Measurements from ENCODE around the gene HCN1. TPM values are rescaled to one million over a fixed set of nuclear protein-coding genes. Genes with fewer than 3 reads are reported as not detected.

The HCN1 gene
- total and polyA plus RNA-seq, 2 of the 8 experiments (the other 6 are each of a cell fraction or from before 2014, with no cell fraction given), result 1.1 to 6.7 TPM

- Histone ChIP-seq H3K36me3 (ENCODE audit: control insufficient read depth in 2 of 4, insufficient read depth in 4 of 4, low read length in 3 of 4) (no peaks in the 10 kb centered on the region), H2BK15ac (ENCODE audit: low read length) (no peak overlapping the region), H4K20me1 (replicated peaks in 1 of 2; ENCODE audit: control insufficient read depth in 1 of 2, insufficient read depth in 2 of 2, low read length in 2 of 2) (no peaks in the 10 kb centered on the region), H3K4me2 (ENCODE audit: insufficient read depth in 1 of 2, low read depth in 2 of 2, low read length in 2 of 2) (no peak overlapping the region), H4K91ac (replicated peaks; ENCODE audit: insufficient read length, low read length) (no peak overlapping the region), H3K23me2 (ENCODE audit: low read depth, low read length) (no peaks in the 10 kb centered on the region), H2AFZ (ENCODE audit: low read length) (no peak overlapping the region), H4K8ac (ENCODE audit: extremely low read depth, insufficient read depth, low read length) (no peak overlapping the region), H2BK5ac (ENCODE audit: low read depth, low read length) (no peak overlapping the region), H2BK20ac (ENCODE audit: low read length) (no peak overlapping the region), H3K4me1 (replicated peaks in 1 of 4; ENCODE audit: control insufficient read depth in 3 of 4, insufficient read depth in 4 of 4, low read length in 3 of 4) (no peaks in the 10 kb centered on the region), H2AK5ac (ENCODE audit: low read depth, low read length) (no peak overlapping the region), H2BK12ac (ENCODE audit: low read depth, low read length) (no peak overlapping the region), H3K4ac (replicated peaks; ENCODE audit: insufficient read length, low read depth, low read length) (no peak overlapping the region), H3K4me3 (ENCODE audit: extremely low read depth in 1 of 4, insufficient read depth in 2 of 4, low read depth in 3 of 4, low read length in 4 of 4) (no peak overlapping the region), H3K27ac (ENCODE audit: low read depth, low read length) (no peak overlapping the region), H3K14ac (ENCODE audit: insufficient read length) (no peak overlapping the region), H3K18ac (ENCODE audit: extremely low read depth, low read length) (no peak overlapping the region), H3K79me1 (ENCODE audit: low read depth, low read length) (no peaks in the 10 kb centered on the region), H3K79me2 (ENCODE audit: control insufficient read depth in 1 of 2, insufficient read depth in 2 of 2, low read length in 2 of 2) (no peaks in the 10 kb centered on the region), H3K9me3 (ENCODE audit: insufficient read depth in 2 of 2, low read depth in 1 of 2, low read length in 1 of 2) (no peaks in the 10 kb centered on the region), H3K27me3 (replicated peaks in 1 of 4; ENCODE audit: control insufficient read depth in 3 of 4, extremely low read depth in 1 of 4, insufficient read depth in 3 of 4, low read length in 3 of 4) (peaks cover 0 to 1% (median 0%) of the 10 kb centered on the region in 4 experiments; a peak in 1 of 7 replicates), H3K9ac (replicated peaks in 1 of 4; ENCODE audit: extremely low read depth in 1 of 4, low read depth in 3 of 4, low read length in 3 of 4) (no peak overlapping the region), H4K5ac (ENCODE audit: insufficient read length, low read depth, low read length) (no peak overlapping the region), H3K23ac (ENCODE audit: insufficient read length) (no peak overlapping the region), H2BK120ac (replicated peaks; ENCODE audit: low read depth, low read length) (no peak overlapping the region), H3K56ac (replicated peaks; ENCODE audit: insufficient read length, low read depth, low read length) (no peak overlapping the region)
- TF ChIP-seq SIRT6 (IDR thresholded peaks at IDR 0.05; ENCODE audit: low read length), result no peak
- FAIRE-seq, result no peak
- DNase-seq (ENCODE audit: low read depth in 1 of 2, low spot score in 2 of 2), result no peak
- POLR2A ChIA-PET (ENCODE audit: partially characterized antibody), result no interaction called here
- CTCF ChIA-PET (ENCODE audit: partially characterized antibody), result no interaction called here
- WGBS, 2 experiments (ENCODE audit: extremely low coverage in 1 of 2, insufficient coverage in 1 of 2, insufficient read length in 1 of 2, insufficient replicate concordance in 2 of 2, low coverage in 1 of 2, low lambda C conversion rate in 2 of 2, missing lambda C conversion rate in 1 of 2), result 93% methylated on average over 2 of the region's 2 CpGs; no CpG with 5 or more reads in 1 of the 2 experiments
These were observed 117.9 kb downstream of the HCN1 start for GRCh38 chr5:45578270-45578669.

Data from H1 (cell line).